Ishikawa (cell line): Measurements from ENCODE around the gene ST3GAL5.

ENCODE experiments used
- CEBPB ChIP-seq: IDR thresholded peaks from 2 replicates; pipeline ENCODE4 v1.6.1; 2012
- CREB1 ChIP-seq: IDR thresholded peaks from 2 replicates; pipeline ENCODE4 v1.6.1; 2012; ENCODE audit warnings: low read depth
- EGR1 ChIP-seq: IDR thresholded peaks from 2 replicates; pipeline ENCODE4 v1.6.1; 2012
- EP300 ChIP-seq: IDR thresholded peaks from 2 replicates; pipeline ENCODE4 v1.6.1; 2012; ENCODE audit warnings: borderline replicate concordance
- FOXM1 ChIP-seq: IDR thresholded peaks from 2 replicates; pipeline ENCODE4 v1.6.1; 2012; ENCODE audit warnings: low read depth, borderline replicate concordance
- MAX ChIP-seq: IDR thresholded peaks from 2 replicates; pipeline ENCODE4 v1.6.1; 2012
- NFIC ChIP-seq: IDR thresholded peaks from 2 replicates; pipeline ENCODE4 v1.6.1; 2012
- RAD21 ChIP-seq: IDR thresholded peaks from 2 replicates; pipeline ENCODE4 v1.6.1; 2012; ENCODE audit warnings: low read depth
- TAF1 ChIP-seq: IDR thresholded peaks from 2 replicates; pipeline ENCODE4 v1.6.1; 2012; ENCODE audit warnings: low read depth, mild to moderate bottlenecking
- TCF12 ChIP-seq: IDR thresholded peaks from 2 replicates; pipeline ENCODE4 v1.6.1; 2012; ENCODE audit warnings: low read depth
- TEAD4 ChIP-seq: IDR thresholded peaks from 2 replicates; pipeline ENCODE4 v1.6.1; 2012
- USF1 ChIP-seq: IDR thresholded peaks from 2 replicates; pipeline ENCODE4 v1.6.1; 2012
- YY1 ChIP-seq: IDR thresholded peaks from 2 replicates; pipeline ENCODE4 v1.6.1; 2012; ENCODE audit warnings: low read depth
- ZBTB7A ChIP-seq: IDR thresholded peaks from 2 replicates; pipeline ENCODE4 v1.6.1; 2012; ENCODE audit warnings: low read depth
- TF ChIP-seq, protein P1 (sequence below): IDR thresholded peaks from 2 replicates; pipeline ENCODE4 v1.6.1; 2012; ENCODE audit warnings: low read depth, mild to moderate bottlenecking

ST3GAL5 gene

GRCh38 chr2:85806358-85807118 is 82.3 kb downstream of the ST3GAL5 start:
- TF ChIP-seq CEBPB = no peak
- TF ChIP-seq RAD21 = no peak
- TF ChIP-seq NFIC = no peak
- TF ChIP-seq TAF1 = no peak
- no peak for TF ChIP-seq YY1
- TF ChIP-seq, protein P1, sequence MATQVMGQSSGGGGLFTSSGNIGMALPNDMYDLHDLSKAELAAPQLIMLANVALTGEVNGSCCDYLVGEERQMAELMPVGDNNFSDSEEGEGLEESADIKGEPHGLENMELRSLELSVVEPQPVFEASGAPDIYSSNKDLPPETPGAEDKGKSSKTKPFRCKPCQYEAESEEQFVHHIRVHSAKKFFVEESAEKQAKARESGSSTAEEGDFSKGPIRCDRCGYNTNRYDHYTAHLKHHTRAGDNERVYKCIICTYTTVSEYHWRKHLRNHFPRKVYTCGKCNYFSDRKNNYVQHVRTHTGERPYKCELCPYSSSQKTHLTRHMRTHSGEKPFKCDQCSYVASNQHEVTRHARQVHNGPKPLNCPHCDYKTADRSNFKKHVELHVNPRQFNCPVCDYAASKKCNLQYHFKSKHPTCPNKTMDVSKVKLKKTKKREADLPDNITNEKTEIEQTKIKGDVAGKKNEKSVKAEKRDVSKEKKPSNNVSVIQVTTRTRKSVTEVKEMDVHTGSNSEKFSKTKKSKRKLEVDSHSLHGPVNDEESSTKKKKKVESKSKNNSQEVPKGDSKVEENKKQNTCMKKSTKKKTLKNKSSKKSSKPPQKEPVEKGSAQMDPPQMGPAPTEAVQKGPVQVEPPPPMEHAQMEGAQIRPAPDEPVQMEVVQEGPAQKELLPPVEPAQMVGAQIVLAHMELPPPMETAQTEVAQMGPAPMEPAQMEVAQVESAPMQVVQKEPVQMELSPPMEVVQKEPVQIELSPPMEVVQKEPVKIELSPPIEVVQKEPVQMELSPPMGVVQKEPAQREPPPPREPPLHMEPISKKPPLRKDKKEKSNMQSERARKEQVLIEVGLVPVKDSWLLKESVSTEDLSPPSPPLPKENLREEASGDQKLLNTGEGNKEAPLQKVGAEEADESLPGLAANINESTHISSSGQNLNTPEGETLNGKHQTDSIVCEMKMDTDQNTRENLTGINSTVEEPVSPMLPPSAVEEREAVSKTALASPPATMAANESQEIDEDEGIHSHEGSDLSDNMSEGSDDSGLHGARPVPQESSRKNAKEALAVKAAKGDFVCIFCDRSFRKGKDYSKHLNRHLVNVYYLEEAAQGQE = no peak
- no peak for TF ChIP-seq TEAD4
- no peak for TF ChIP-seq FOXM1
- TF ChIP-seq EP300 = no peak
- TF ChIP-seq TCF12 = no peak
- no peak for TF ChIP-seq ZBTB7A
- TF ChIP-seq USF1 = no peak
- no peak for TF ChIP-seq MAX
- no peak for TF ChIP-seq EGR1

- no peak for TF ChIP-seq NFIC
- TF ChIP-seq TCF12 = no peak
- peak; percentile 54 for TF ChIP-seq RAD21
- no peak for TF ChIP-seq ZBTB7A
Measured at GRCh38 chr2:85804583-85804982, 84.2 kb downstream of the ST3GAL5 start.

- TF ChIP-seq FOXM1 (no peak), YY1 (no peak)
Measured at GRCh38 chr2:85803704-85804425, 84.9 kb downstream of the ST3GAL5 start.

DNA sequence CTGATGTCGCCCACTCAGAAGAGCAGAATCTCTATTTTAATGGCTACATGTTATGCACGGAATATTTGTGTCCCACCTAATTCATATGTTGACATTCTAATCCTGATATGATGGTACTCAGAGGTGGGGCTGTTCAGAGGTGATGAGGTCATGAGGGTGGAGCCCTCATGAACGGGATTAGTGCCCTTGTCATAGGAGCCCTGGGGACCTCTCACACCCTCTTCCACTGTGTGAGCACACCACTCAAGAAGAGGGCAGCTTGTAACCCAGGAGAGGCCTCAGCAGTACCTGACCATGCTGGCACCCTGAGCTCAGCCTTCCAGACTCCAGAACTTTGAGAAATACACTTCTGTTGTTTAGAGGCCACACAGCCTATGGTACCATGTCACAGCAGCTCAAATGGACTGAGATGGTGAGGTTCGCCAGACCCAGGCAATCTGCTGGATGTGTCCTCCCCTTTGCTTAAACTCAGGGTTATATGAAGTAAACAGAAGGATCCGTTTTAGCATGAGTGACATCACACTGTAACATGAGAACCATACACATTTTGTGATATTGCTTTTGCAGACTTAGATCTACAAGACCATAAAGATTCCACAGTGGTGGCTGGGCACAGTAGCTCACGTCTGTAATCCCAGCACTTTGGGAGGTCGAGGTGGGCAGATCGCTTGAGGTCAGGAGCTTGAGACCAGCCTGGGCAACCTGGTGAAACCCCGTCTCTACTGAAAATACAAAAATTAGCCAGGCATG is 86.3 kb downstream of the ST3GAL5 start:
- TF ChIP-seq EGR1 (no peak), EP300 (no peak), RAD21 (no peak), NFIC (no peak), TCF12 (no peak)

- TF ChIP-seq USF1 (no peak), TEAD4 (no peak), FOXM1 (no peak), CREB1 (no peak), NFIC (no peak), CEBPB (no peak)
Measured at GRCh38 chr2:85801871-85802270, 86.9 kb downstream of the ST3GAL5 start.

- TF ChIP-seq USF1 = no peak
- no peak for TF ChIP-seq FOXM1
- no peak for TF ChIP-seq EGR1
- TF ChIP-seq NFIC = no peak
- TF ChIP-seq TCF12 = no peak
- TF ChIP-seq MAX = no peak
- TF ChIP-seq, protein P1 = no peak
- no peak for TF ChIP-seq TAF1
- no peak for TF ChIP-seq TEAD4
Measured at GRCh38 chr2:85800586-85800985, 88.2 kb downstream of the ST3GAL5 start.
